CD4-positive, alpha-beta T cell (primary cell): ENCODE data around the gene PLA2G7. TPM values are rescaled to one million over a fixed set of nuclear protein-coding genes. Genes with fewer than 3 reads are reported as not detected.

ENCODE experiments used
- ATAC-seq: fragments of 200-7000 bp; cut with Tn5 transposase; one replicate; pipeline ENCODE4 v1.10.0; 2022; ENCODE audit warnings: mild to moderate bottlenecking; ENCODE audit not compliant: poor library complexity
- CTCF ChIA-PET: fragments of 350-600 bp; sonication (Branson Sonifier 250); formaldehyde crosslinking; loops from one replicate; lab custom pipeline; 2021; ENCODE audit warnings: antibody characterized with exemption, inconsistent platforms; lab: Charles Lee
- POLR2A ChIA-PET: fragments of 350-600 bp; sonication (Branson Sonifier 250); formaldehyde crosslinking; loops from one replicate; lab custom pipeline; 2021; ENCODE audit warnings: antibody characterized with exemption, inconsistent platforms; lab: Charles Lee
- DNase-seq, 14 experiments: peaks; one replicate each; pipeline ENCODE4 v3.0.0-alpha.2; 2013 to 2020; ENCODE audit warnings: mixed read lengths in 2 of 14
- H3K27ac ChIP-seq, 2 donors: one replicate each; pipeline versions ENCODE4 v1.5.1 to v1.7.0; 2013; ENCODE audit warnings: low read length in 2 of 2, low read depth in 1 of 2, mild to moderate bottlenecking in 1 of 2
- H3K27me3 ChIP-seq, 2 experiments: 1 replicate in 1 of 2; 2 replicates in 1 of 2; pipeline versions ENCODE4 v1.6.1 to v1.7.0; 2013; ENCODE audit warnings: low read length in 2 of 2, control low read depth in 1 of 2, mild to moderate bottlenecking in 1 of 2, moderate library complexity in 1 of 2; ENCODE audit not compliant: insufficient read depth in 2 of 2, control insufficient read depth in 1 of 2
- H3K36me3 ChIP-seq: one replicate; pipeline ENCODE4 v1.6.1; 2013; ENCODE audit warnings: low read length, control low read depth; ENCODE audit not compliant: insufficient read depth
- H3K4me1 ChIP-seq: one replicate; pipeline ENCODE4 v1.6.1; 2013; ENCODE audit warnings: low read length, control low read depth; ENCODE audit not compliant: insufficient read depth
- H3K4me3 ChIP-seq: one replicate; pipeline ENCODE4 v1.5.1; 2013; ENCODE audit warnings: mild to moderate bottlenecking, low read length, moderate library complexity
- H3K9me3 ChIP-seq, 2 experiments: 1 replicate in 1 of 2; 2 replicates in 1 of 2; pipeline versions ENCODE4 v1.6.1 to v1.7.0; 2013; ENCODE audit warnings: low read length in 2 of 2, mild to moderate bottlenecking in 2 of 2, control low read depth in 1 of 2, moderate library complexity in 1 of 2; ENCODE audit not compliant: control insufficient read depth in 1 of 2, insufficient read depth in 1 of 2
- H3K27ac Mint-ChIP-seq: one replicate; pipeline ENCODE4 v1.8.0; 2020; ENCODE audit warnings: mixed read lengths
- H3K27me3 Mint-ChIP-seq: one replicate; pipeline ENCODE4 v1.8.0; 2021; ENCODE audit warnings: mixed read lengths
- H3K36me3 Mint-ChIP-seq: one replicate; pipeline ENCODE4 v1.8.0; 2021; ENCODE audit warnings: low read depth, mixed read lengths
- H3K4me1 Mint-ChIP-seq: one replicate; pipeline ENCODE4 v1.8.0; 2021; ENCODE audit warnings: low read depth, mixed read lengths
- H3K4me3 Mint-ChIP-seq: one replicate; pipeline ENCODE4 v1.8.0; 2020; ENCODE audit warnings: mild to moderate bottlenecking, mixed read lengths
- H3K9me3 Mint-ChIP-seq: one replicate; pipeline ENCODE4 v1.8.0; 2020; ENCODE audit warnings: mixed read lengths
- CTCF ChIP-seq: fragments of 200-600 bp; IDR thresholded peaks from one replicate; pipeline ENCODE4 v1.8.0; 2022; ENCODE audit warnings: antibody characterized with exemption, mild to moderate bottlenecking
- intact Hi-C, 2 experiments: fragments of 100-400 bp; cut with DNase I in 1 of 2; cut with micrococcal nuclease in 1 of 2; formaldehyde crosslinking; loops; one replicate each; pipeline versions ENCODE4 v1.15.1 to v1.9.0; 2023 to 2025; cut with DNase I, micrococcal nuclease
- total RNA-seq, 174 experiments: library from RNA in 2 of 174; stranded (reverse) in 2 of 174; gene quantifications; one replicate each; pipeline ENCODE4 v1.2.3 and lab custom pipeline; 2021 to 2026

PLA2G7 gene
- total RNA-seq, 2 experiments from 2014 or later = not detected

DNA sequence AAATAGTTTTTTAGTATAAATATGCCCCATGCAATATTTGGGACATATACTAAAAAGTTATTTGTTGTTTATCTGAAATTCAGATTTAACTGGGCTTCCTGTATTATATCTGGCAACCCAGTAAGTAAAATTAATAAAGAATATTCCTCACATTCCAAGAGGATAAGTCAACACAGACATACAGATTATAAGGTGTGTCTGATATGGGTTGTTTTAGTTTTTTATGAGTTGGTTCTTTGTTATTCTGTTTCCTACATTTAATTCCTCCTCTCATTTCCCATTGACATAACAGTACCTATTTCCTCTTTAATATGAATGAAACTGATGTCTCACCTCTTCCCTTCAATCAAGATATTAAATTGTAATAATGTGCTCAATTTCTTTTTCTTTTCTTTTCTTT is 1.7 kb upstream of the PLA2G7 start:
- H3K36me3 ChIP-seq = no peaks in the 10 kb centered on the region
- Mint-ChIP-seq H3K4me3 (no peak overlapping the region), H3K9me3 (no peaks in the 10 kb centered on the region), H3K4me1 (no peaks in the 10 kb centered on the region), H3K27me3 (peaks cover 58% of the 10 kb centered on the region), H3K36me3 (no peaks in the 10 kb centered on the region), H3K27ac (no peak overlapping the region)
- no peak overlapping the region for H3K27ac ChIP-seq
- ATAC-seq (no peak), DNase-seq (no peak)
- TF ChIP-seq CTCF = no peak
- H3K4me1 ChIP-seq = no peaks in the 10 kb centered on the region
- intact Hi-C loops = no loop called here
- H3K9me3 ChIP-seq = no peaks in the 10 kb centered on the region
- H3K27me3 ChIP-seq = peaks cover 34 to 59% of the 10 kb centered on the region in 2 experiments
- H3K4me3 ChIP-seq = no peak overlapping the region
- POLR2A ChIA-PET = no interaction called here
- CTCF ChIA-PET = no interaction called here

DNA sequence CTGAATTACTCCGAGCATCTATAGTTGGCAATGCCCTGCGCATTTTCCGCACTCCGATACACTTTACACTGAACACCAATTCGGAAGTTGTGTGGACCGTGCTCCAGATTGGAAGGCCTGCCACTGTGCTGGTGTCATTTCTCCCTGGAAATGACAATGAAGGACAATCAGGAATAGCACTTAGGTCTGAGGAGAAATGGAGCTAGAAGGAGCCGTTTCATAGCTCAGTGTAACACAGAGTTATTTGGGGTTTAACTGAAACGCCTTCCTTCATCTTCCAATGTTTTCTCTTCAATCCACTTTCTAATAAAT is 501 bp upstream of the PLA2G7 start:
- Mint-ChIP-seq H3K4me3 (no peak overlapping the region), H3K27me3 (peaks cover 67% of the 10 kb centered on the region), H3K27ac (no peak overlapping the region), H3K36me3 (no peaks in the 10 kb centered on the region), H3K9me3 (no peaks in the 10 kb centered on the region), H3K4me1 (no peaks in the 10 kb centered on the region)
- Histone ChIP-seq H3K36me3 (no peaks in the 10 kb centered on the region), H3K9me3 (no peaks in the 10 kb centered on the region), H3K27ac (no peak overlapping the region), H3K4me3 (no peak overlapping the region), H3K4me1 (no peaks in the 10 kb centered on the region), H3K27me3 (peaks cover 36 to 60% of the 10 kb centered on the region in 2 experiments)
- DNase-seq = no peak
- ATAC-seq = no peak
- intact Hi-C loops = no loop called here
- no peak for TF ChIP-seq CTCF
- CTCF ChIA-PET = no interaction called here
- POLR2A ChIA-PET = no interaction called here

DNA sequence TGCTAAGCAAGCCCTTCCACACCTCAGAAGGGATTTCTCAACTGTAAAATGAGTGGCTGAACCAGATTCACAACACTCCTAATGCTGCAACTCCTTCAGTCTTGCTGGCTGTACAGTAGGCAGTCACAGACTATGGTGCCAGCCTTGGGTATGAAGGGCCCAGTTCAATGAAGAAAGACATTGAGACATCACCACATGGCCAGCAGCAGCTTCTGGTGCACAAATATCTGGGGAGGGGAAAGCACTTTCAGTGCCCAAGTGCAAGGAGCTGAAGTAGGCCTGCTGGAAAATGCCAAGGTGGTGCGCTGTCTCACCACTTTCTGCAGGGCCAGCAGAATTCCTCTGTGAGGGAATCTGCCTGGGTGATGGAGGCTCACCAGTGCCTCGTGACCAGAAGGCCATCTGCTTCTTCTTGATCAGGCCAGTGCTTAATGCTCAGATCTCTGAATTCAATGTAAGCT is 1.8 kb downstream of the PLA2G7 start:
- no peak overlapping the region for H3K27ac ChIP-seq
- ChIA-PET CTCF (no interaction called here), POLR2A (no interaction called here)
- Mint-ChIP-seq H3K27me3 (peaks cover 85% of the 10 kb centered on the region), H3K9me3 (no peaks in the 10 kb centered on the region), H3K27ac (no peak overlapping the region), H3K4me3 (no peak overlapping the region), H3K36me3 (no peaks in the 10 kb centered on the region), H3K4me1 (no peaks in the 10 kb centered on the region)
- H3K27me3 ChIP-seq = peaks cover 36 to 61% of the 10 kb centered on the region in 2 experiments
- ATAC-seq = no peak
- no peaks in the 10 kb centered on the region for H3K36me3 ChIP-seq
- H3K9me3 ChIP-seq = no peaks in the 10 kb centered on the region
- intact Hi-C loops = no loop called here
- TF ChIP-seq CTCF = no peak
- DNase-seq = no peak
- H3K4me3 ChIP-seq = no peak overlapping the region
- H3K4me1 ChIP-seq = no peaks in the 10 kb centered on the region
